ENCODE measurements around the gene ABCC6.

ABCC6 gene

GRCh38 chr16:16116841-16117240, 106.5 kb downstream of the ABCC6 start:
- H3K4me3 ChIP-seq (replicated peaks; ENCODE audit: insufficient read depth, low read length), result no peak overlapping the region
- no peak for DNase-seq (ENCODE audit: low read depth in 1 of 2, low spot score in 1 of 2)
- TF ChIP-seq POLR2AphosphoS5 (IDR thresholded peaks at IDR 0.05; ENCODE audit: low read depth) (no peak), CTCF (IDR thresholded peaks at IDR 0.05; ENCODE audit: insufficient read depth, low read length) (no peak)
- H3K27ac ChIP-seq (replicated peaks), result no peak overlapping the region
- no peaks in the 10 kb centered on the region for H3K27me3 ChIP-seq (ENCODE audit: insufficient read depth, poor library complexity, severe bottlenecking)

GRCh38 chr16:16113076-16113475, 110.2 kb downstream of the ABCC6 start:
- no peaks in the 10 kb centered on the region for H3K27me3 ChIP-seq (ENCODE audit: insufficient read depth, poor library complexity, severe bottlenecking)
- no peak overlapping the region for H3K27ac ChIP-seq (replicated peaks)
- TF ChIP-seq POLR2AphosphoS5 (IDR thresholded peaks at IDR 0.05; ENCODE audit: low read depth) (no peak), CTCF (IDR thresholded peaks at IDR 0.05; ENCODE audit: insufficient read depth, low read length) (no peak), SPI1 (IDR thresholded peaks at IDR 0.05; ENCODE audit: borderline replicate concordance, low read depth) (no peak), REST (IDR thresholded peaks at IDR 0.05; ENCODE audit: insufficient replicate concordance, low read depth) (no peak)
- H3K4me3 ChIP-seq (replicated peaks; ENCODE audit: insufficient read depth, low read length), result no peak overlapping the region
- no peak for DNase-seq (ENCODE audit: low read depth in 1 of 2, low spot score in 1 of 2)

- H3K27me3 ChIP-seq (ENCODE audit: insufficient read depth, poor library complexity, severe bottlenecking), result no peaks in the 10 kb centered on the region
- TF ChIP-seq GABPA (IDR thresholded peaks at IDR 0.05; ENCODE audit: low read depth), result no peak
- no peak for DNase-seq (ENCODE audit: low read depth in 1 of 2, low spot score in 1 of 2)
- no peak overlapping the region for H3K27ac ChIP-seq (replicated peaks)
- H3K4me3 ChIP-seq (replicated peaks; ENCODE audit: insufficient read depth, low read length), result no peak overlapping the region
Observed at GRCh38 chr16:16112450-16113053, 110.7 kb downstream of the ABCC6 start.

- no peak overlapping the region for H3K27ac ChIP-seq (replicated peaks)
- H3K27me3 ChIP-seq (ENCODE audit: insufficient read depth, poor library complexity, severe bottlenecking), result no peaks in the 10 kb centered on the region
- H3K4me3 ChIP-seq (replicated peaks; ENCODE audit: insufficient read depth, low read length), result no peak overlapping the region
- TF ChIP-seq REST (IDR thresholded peaks at IDR 0.05; ENCODE audit: insufficient replicate concordance, low read depth) (no peak), POLR2AphosphoS5 (IDR thresholded peaks at IDR 0.05; ENCODE audit: low read depth) (no peak), GABPA (IDR thresholded peaks at IDR 0.05; ENCODE audit: low read depth) (no peak), CTCF (IDR thresholded peaks at IDR 0.05; ENCODE audit: insufficient read depth, low read length) (no peak), SPI1 (IDR thresholded peaks at IDR 0.05; ENCODE audit: borderline replicate concordance, low read depth) (no peak)
- DNase-seq (ENCODE audit: low read depth in 1 of 2, low spot score in 1 of 2), result no peak
Observed at GRCh38 chr16:16111639-16112038, 111.7 kb downstream of the ABCC6 start.
